IMR-90 (cell line): Measurements from ENCODE around the gene DRAP1.

Experiments used
- CEBPB ChIP-seq: IDR thresholded peaks from 2 replicates; pipeline ENCODE4 v1.6.1; 2012; ENCODE audit warnings: low read depth, low read length, improper control_type of control experiment
- CHD1 ChIP-seq: IDR thresholded peaks from 2 replicates; pipeline ENCODE4 v1.6.1; 2012; ENCODE audit warnings: low read depth, low read length, improper control_type of control experiment
- FOS ChIP-seq: fragments of 150-350 bp; IDR thresholded peaks from 2 replicates; pipeline ENCODE4 v1.6.1; 2016; ENCODE audit warnings: low read depth, low read length
- MAFK ChIP-seq: IDR thresholded peaks from 2 replicates; pipeline ENCODE4 v1.6.1; 2012; ENCODE audit warnings: low read depth, low read length, improper control_type of control experiment
- MXI1 ChIP-seq: IDR thresholded peaks from 2 replicates; pipeline ENCODE4 v1.6.1; 2012; ENCODE audit warnings: low read depth, mild to moderate bottlenecking, low read length, moderate library complexity, borderline replicate concordance
- POLR2A ChIP-seq: IDR thresholded peaks from 2 replicates; pipeline ENCODE4 v1.6.1; 2012; ENCODE audit warnings: mild to moderate bottlenecking, low read depth, low read length
- RAD21 ChIP-seq: IDR thresholded peaks from 2 replicates; pipeline ENCODE4 v1.6.1; 2012; ENCODE audit warnings: low read length, improper control_type of control experiment
- USF2 ChIP-seq: fragments of 150-350 bp; IDR thresholded peaks from 2 replicates; pipeline ENCODE4 v1.6.1; 2017; ENCODE audit warnings: mild to moderate bottlenecking, antibody characterized with exemption, low read length, low read depth
- TF ChIP-seq, protein P1 (sequence below): conservative IDR thresholded peaks from 2 replicates; pipeline ENCODE4 v1.5.1; 2012; ENCODE audit warnings: mild to moderate bottlenecking, low read depth, low read length, improper control_type of control experiment

GRCh38 chr11:65880027-65880426 is 39.2 kb upstream of the DRAP1 start:
- TF ChIP-seq RAD21, result no peak
- TF ChIP-seq, protein P1, sequence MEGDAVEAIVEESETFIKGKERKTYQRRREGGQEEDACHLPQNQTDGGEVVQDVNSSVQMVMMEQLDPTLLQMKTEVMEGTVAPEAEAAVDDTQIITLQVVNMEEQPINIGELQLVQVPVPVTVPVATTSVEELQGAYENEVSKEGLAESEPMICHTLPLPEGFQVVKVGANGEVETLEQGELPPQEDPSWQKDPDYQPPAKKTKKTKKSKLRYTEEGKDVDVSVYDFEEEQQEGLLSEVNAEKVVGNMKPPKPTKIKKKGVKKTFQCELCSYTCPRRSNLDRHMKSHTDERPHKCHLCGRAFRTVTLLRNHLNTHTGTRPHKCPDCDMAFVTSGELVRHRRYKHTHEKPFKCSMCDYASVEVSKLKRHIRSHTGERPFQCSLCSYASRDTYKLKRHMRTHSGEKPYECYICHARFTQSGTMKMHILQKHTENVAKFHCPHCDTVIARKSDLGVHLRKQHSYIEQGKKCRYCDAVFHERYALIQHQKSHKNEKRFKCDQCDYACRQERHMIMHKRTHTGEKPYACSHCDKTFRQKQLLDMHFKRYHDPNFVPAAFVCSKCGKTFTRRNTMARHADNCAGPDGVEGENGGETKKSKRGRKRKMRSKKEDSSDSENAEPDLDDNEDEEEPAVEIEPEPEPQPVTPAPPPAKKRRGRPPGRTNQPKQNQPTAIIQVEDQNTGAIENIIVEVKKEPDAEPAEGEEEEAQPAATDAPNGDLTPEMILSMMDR, result no peak
- no peak for TF ChIP-seq USF2
- no peak for TF ChIP-seq CEBPB
- TF ChIP-seq POLR2A, result no peak
- TF ChIP-seq CHD1, result no peak
- TF ChIP-seq FOS, result no peak
- no peak for TF ChIP-seq MXI1
- TF ChIP-seq MAFK, result no peak
